T-helper 9 cell (primary cell): ENCODE data around the gene CD28.

Source experiments
- DNase-seq: peaks from one replicate; pipeline ENCODE4 v3.0.0-alpha.2; 2020
- total RNA-seq, 2 donors: gene quantifications; one replicate each; lab custom pipeline; 2026; lab: John Stamatoyannopoulos, UW

CD28 gene
- 357 to 383 reads per million in 2 donors for total RNA-seq

- DNase-seq: peak; percentile 79
Observed at GRCh38 chr2:203706403-203706802, at the start of gene CD28. CD28 (plus strand) TSS chr2:203706639; CDS start chr2:203706697, 58 bp downstream.

GRCh38 chr2:203659331-203660049 is 46.9 kb upstream of the CD28 start:
- no peak for DNase-seq

GRCh38 chr2:203660465-203660864 is 46.0 kb upstream of the CD28 start:
- DNase-seq: no peak

GRCh38 chr2:203661279-203661908 is 45.0 kb upstream of the CD28 start:
- no peak for DNase-seq

GRCh38 chr2:203662487-203662886 is 44.0 kb upstream of the CD28 start:
- no peak for DNase-seq

GRCh38 chr2:203662951-203663350 is 43.5 kb upstream of the CD28 start:
- no peak for DNase-seq

- no peak for DNase-seq
Observed at GRCh38 chr2:203664029-203664755, 42.2 kb upstream of the CD28 start.

- DNase-seq: no peak
Observed at GRCh38 chr2:203667838-203668237, 38.6 kb upstream of the CD28 start.

- no peak for DNase-seq
Observed at GRCh38 chr2:203669820-203670219, 36.6 kb upstream of the CD28 start.

- DNase-seq: no peak
Observed at GRCh38 chr2:203670939-203671338, 35.5 kb upstream of the CD28 start.

- DNase-seq: no peak
Observed at GRCh38 chr2:203671876-203672275, 34.6 kb upstream of the CD28 start.

- no peak for DNase-seq
Observed at GRCh38 chr2:203672856-203673255, 33.6 kb upstream of the CD28 start.

GRCh38 chr2:203673933-203674332 is 32.5 kb upstream of the CD28 start:
- DNase-seq: no peak

GRCh38 chr2:203675086-203675485 is 31.4 kb upstream of the CD28 start:
- DNase-seq: no peak

GRCh38 chr2:203678971-203679370 is 27.5 kb upstream of the CD28 start:
- no peak for DNase-seq

- DNase-seq: no peak
Observed at GRCh38 chr2:203679401-203679800, 27.0 kb upstream of the CD28 start.

- DNase-seq: no peak
Observed at GRCh38 chr2:203681978-203682377, 24.5 kb upstream of the CD28 start.

- DNase-seq: no peak
Observed at GRCh38 chr2:203682688-203683130, 23.7 kb upstream of the CD28 start.

- DNase-seq: no peak
Observed at GRCh38 chr2:203683421-203683820, 23.0 kb upstream of the CD28 start.

- no peak for DNase-seq
Observed at GRCh38 chr2:203683932-203684556, 22.4 kb upstream of the CD28 start.

GRCh38 chr2:203685081-203685621 is 21.3 kb upstream of the CD28 start:
- DNase-seq: no peak

GRCh38 chr2:203685789-203686420 is 20.5 kb upstream of the CD28 start:
- no peak for DNase-seq
